ENCODE results near the gene COL27A1. TPM values are rescaled to one million over a fixed set of nuclear protein-coding genes. Genes with fewer than 3 reads are reported as not detected.

The COL27A1 gene
- total and polyA plus RNA-seq, 12 donors: 3.1 to 35.8 (median 5.1) TPM

- 95 to 98% methylated on average over 6 of the region's 6 CpGs for WGBS, 2 donors
- no peak overlapping the region for H3K4me3 ChIP-seq
- DNase-seq: no peak
- no peak for ATAC-seq
- no peaks in the 10 kb centered on the region for H3K27me3 ChIP-seq
- peaks cover 0 to 14% (median 0%) of the 10 kb centered on the region in 9 donors for H3K36me3 ChIP-seq
- peak overlapping the region in 1 of 10 donors; percentile 4 for H3K27ac ChIP-seq
- intact Hi-C loops (cut with DNase I): loop anchor here in 2 of 10 donors (5.0 to 10.0 kb wide), 2 partner anchors 36 to 49 kb away; no protein-coding TSS in a partner anchor
- no peaks in the 10 kb centered on the region for H3K9me3 ChIP-seq
- peaks cover 6 to 56% (median 28%) of the 10 kb centered on the region in 9 donors for H3K4me1 ChIP-seq
- no peak for TF ChIP-seq CTCF (IDR thresholded peaks at IDR 0.05)
Measured at GRCh38 chr9:114213566-114213965, 58.2 kb downstream of the COL27A1 start.

DNA sequence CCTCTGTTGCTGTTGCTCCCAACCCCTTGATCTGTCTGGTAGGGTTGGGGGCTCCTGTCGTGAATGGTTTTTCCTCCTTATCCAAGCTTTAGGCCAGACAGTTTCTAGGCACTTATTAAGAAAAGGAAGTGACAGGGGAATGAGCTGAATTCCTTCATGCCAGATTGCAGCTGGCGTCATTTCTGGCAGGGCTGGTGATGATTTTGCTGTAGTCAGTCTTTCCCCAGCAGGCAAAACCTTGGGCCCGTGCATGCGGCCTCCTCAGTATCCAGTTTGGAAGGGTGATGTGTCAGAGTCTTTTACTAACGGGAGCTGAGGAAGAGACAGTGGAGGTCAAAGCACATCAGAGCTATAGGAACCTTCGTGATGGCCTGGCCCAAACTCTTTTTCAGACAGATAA lies 58.8 kb downstream of the COL27A1 start:
- Histone ChIP-seq H3K27me3 (no peaks in the 10 kb centered on the region), H3K4me1 (peaks cover 6 to 53% (median 27%) of the 10 kb centered on the region in 9 donors), H3K4me3 (no peak overlapping the region), H3K36me3 (peaks cover 0 to 14% (median 0%) of the 10 kb centered on the region in 9 donors), H3K27ac (peak overlapping the region in 3 of 10 donors; percentile 1 to 4 (median 4)), H3K9me3 (no peaks in the 10 kb centered on the region)
- 64 to 65% methylated on average over 6 of the region's 6 CpGs for WGBS, 2 donors
- intact Hi-C loops (cut with DNase I): loop anchor here in 2 of 10 donors (5.0 to 10.0 kb wide), 2 partner anchors 37 to 49 kb away; no protein-coding TSS in a partner anchor
- DNase-seq: no peak
- peak in 2 of 8 donors; percentile 12 to 21 for ATAC-seq
- TF ChIP-seq CTCF (IDR thresholded peaks at IDR 0.05): no peak

- H3K27me3 ChIP-seq: no peaks in the 10 kb centered on the region
- no peak for TF ChIP-seq CTCF (IDR thresholded peaks at IDR 0.05)
- peak overlapping the region in 1 of 10 donors; percentile 35 for H3K27ac ChIP-seq
- H3K4me1 ChIP-seq: peaks cover 6 to 53% (median 27%) of the 10 kb centered on the region in 9 donors
- intact Hi-C loops (cut with DNase I): loop anchor here in 2 of 10 donors (5.0 to 10.0 kb wide), 2 partner anchors 38 to 50 kb away; no protein-coding TSS in a partner anchor
- H3K4me3 ChIP-seq: no peak overlapping the region
- no peak for DNase-seq
- peak in 6 of 8 donors; percentile 11 to 49 (median 24) for ATAC-seq
- H3K36me3 ChIP-seq: peaks cover 0 to 14% (median 0%) of the 10 kb centered on the region in 9 donors
- no peaks in the 10 kb centered on the region for H3K9me3 ChIP-seq
- 72 to 81% methylated on average over 7 of the region's 7 CpGs for WGBS, 2 donors
Measured at GRCh38 chr9:114214686-114215414, 59.5 kb downstream of the COL27A1 start.

- no peak for TF ChIP-seq CTCF (IDR thresholded peaks at IDR 0.05)
- no peak overlapping the region for H3K4me3 ChIP-seq
- no peaks in the 10 kb centered on the region for H3K9me3 ChIP-seq
- peaks cover 0 to 7% (median 0%) of the 10 kb centered on the region in 9 donors for H3K36me3 ChIP-seq
- DNase-seq (peak; percentile 61 to 65), ATAC-seq (peak; percentile 60 to 87 (median 77))
- WGBS, 2 donors: 29 to 38% methylated on average over 7 of the region's 7 CpGs
- H3K27ac ChIP-seq: peak overlapping the region in 3 of 10 donors; percentile 35 to 57 (median 57)
- H3K27me3 ChIP-seq: no peaks in the 10 kb centered on the region
- intact Hi-C loops (cut with DNase I): loop anchor here in 1 of 10 donors (10.0 kb wide), 1 partner anchor 51 kb away; no protein-coding TSS in a partner anchor
- peaks cover 6 to 43% (median 27%) of the 10 kb centered on the region in 9 donors for H3K4me1 ChIP-seq
Measured at GRCh38 chr9:114216081-114216480, 60.7 kb downstream of the COL27A1 start.

Measured in heart right ventricle (tissue), 16 donors.